SIG-M5 treated with dmso at 0.1 percent for 504 hours (cell line): Measurements from ENCODE around the gene BCAN.
"Not testable (repeated sequence)": the region's sequence is repeated elsewhere in the genome, so short reads cannot be mapped to it uniquely, and the experiment has no call there.

Experiments
- DNase-seq: peaks from one replicate; lab custom pipeline; 2025; ENCODE audit not compliant: unreplicated experiment; lab: John Stamatoyannopoulos, UW

BCAN gene

GRCh38 chr1:156641761-156642264 lies at the start of gene BCAN:
TSS of gene BCAN (plus strand) at chr1:156642117. CDS start at chr1:156646055, 3,938 bp downstream.
- DNase-seq = no peak

- DNase-seq = no peak
Observed at GRCh38 chr1:156592158-156592909, 49.6 kb upstream of the BCAN start.

GRCh38 chr1:156592910-156593660 lies 48.8 kb upstream of the BCAN start:
- DNase-seq = no peak

- DNase-seq = no peak
Observed at GRCh38 chr1:156593661-156593989, 48.3 kb upstream of the BCAN start.

GRCh38 chr1:156594190-156594589 lies 47.7 kb upstream of the BCAN start:
- DNase-seq = no peak

GRCh38 chr1:156595016-156595415 lies 46.9 kb upstream of the BCAN start:
- DNase-seq = no peak

- DNase-seq = no peak
Observed at GRCh38 chr1:156596426-156596825, 45.5 kb upstream of the BCAN start.

GRCh38 chr1:156598125-156598524 lies 43.8 kb upstream of the BCAN start:
- DNase-seq = no peak

- no peak for DNase-seq
Observed at GRCh38 chr1:156598731-156599432, 43.0 kb upstream of the BCAN start.

GRCh38 chr1:156599811-156600210 lies 42.1 kb upstream of the BCAN start:
- peak; percentile 94 for DNase-seq

- DNase-seq = peak; percentile 43
Observed at GRCh38 chr1:156600733-156601121, 41.2 kb upstream of the BCAN start.

GRCh38 chr1:156601122-156601830 lies 40.6 kb upstream of the BCAN start, which contains the start of gene GPATCH4:
TSS of gene GPATCH4 (minus strand) at chr1:156601479.
- peak; percentile 84 for DNase-seq

GRCh38 chr1:156601892-156602291 lies 40.0 kb upstream of the BCAN start:
- no peak for DNase-seq

- peak; percentile 61 for DNase-seq
Observed at GRCh38 chr1:156602557-156602993, 39.3 kb upstream of the BCAN start.

GRCh38 chr1:156607344-156607743 lies 34.6 kb upstream of the BCAN start:
- DNase-seq = not testable (repeated sequence)

- DNase-seq = peak; percentile 95
Observed at GRCh38 chr1:156608036-156608674, 33.8 kb upstream of the BCAN start.

GRCh38 chr1:156608981-156609380 lies 32.9 kb upstream of the BCAN start:
- DNase-seq = peak; percentile 57

- not testable (repeated sequence) for DNase-seq
Observed at GRCh38 chr1:156610072-156610471, 31.8 kb upstream of the BCAN start.

- no peak for DNase-seq
Observed at GRCh38 chr1:156612666-156613065, 29.3 kb upstream of the BCAN start.

- DNase-seq = no peak
Observed at GRCh38 chr1:156615946-156616345, 26.0 kb upstream of the BCAN start.
